Occipital lobe (tissue), 2 donors: Measurements from ENCODE around the gene PSMD6. TPM values are rescaled to one million over a fixed set of nuclear protein-coding genes. Genes with fewer than 3 reads are reported as not detected.

Source experiments
- DNase-seq: peaks from one replicate; lab custom pipeline; 2025; lab: John Stamatoyannopoulos, UW
- total RNA-seq: library from RNA; depleted of rRNA; stranded (reverse); fragments of >200 nt; gene quantifications from one replicate; pipeline ENCODE4 v1.2.3, GENCODE V29; 2014

Gene PSMD6
- total RNA-seq = 80.0 TPM

DNA sequence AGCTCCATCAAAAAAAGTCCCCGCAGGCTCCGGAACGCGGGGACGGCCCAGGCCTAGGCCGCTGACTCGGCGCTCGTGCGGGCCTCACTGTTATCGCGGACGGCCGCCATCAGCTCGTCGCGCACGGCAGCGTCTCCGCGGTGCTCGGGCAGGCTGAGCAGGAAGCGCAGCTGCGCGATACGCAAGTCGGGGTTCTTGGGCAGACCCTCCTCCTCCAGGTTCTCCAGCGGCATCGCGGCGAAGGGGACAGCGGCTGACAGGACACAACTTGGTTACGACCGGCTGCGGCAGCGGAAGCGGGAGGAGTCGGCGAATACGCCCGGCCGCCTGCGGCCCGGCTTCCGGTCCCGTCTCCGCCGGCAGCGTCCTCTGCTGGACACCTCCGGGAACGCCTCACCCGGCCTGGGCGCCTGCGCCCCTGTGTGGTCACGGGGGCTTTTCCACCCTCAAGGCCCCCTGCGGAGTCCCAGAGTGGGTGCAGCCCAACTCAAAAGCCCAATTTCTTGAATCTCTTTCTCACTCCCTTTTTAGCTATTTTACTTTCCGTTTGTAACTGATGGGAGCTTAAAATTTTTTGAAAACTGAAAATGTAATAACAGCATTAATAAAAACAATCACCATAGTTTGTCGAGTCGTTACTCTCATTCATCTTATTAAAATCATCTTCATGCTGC, at the start of gene PSMD6:
PSMD6 (minus strand) TSS at position 308 of the 674 bp plus-strand sequence; CDS start at position 233, 75 bp downstream.
- DNase-seq = peak; percentile 79

- DNase-seq = no peak
These were observed 48.8 kb upstream of the PSMD6 start for GRCh38 chr3:64072126-64072525.

GRCh38 chr3:64070704-64071103, 47.4 kb upstream of the PSMD6 start:
- DNase-seq = no peak

- DNase-seq = peak; percentile 18
These were observed 44.4 kb upstream of the PSMD6 start for GRCh38 chr3:64067506-64068346.

DNA sequence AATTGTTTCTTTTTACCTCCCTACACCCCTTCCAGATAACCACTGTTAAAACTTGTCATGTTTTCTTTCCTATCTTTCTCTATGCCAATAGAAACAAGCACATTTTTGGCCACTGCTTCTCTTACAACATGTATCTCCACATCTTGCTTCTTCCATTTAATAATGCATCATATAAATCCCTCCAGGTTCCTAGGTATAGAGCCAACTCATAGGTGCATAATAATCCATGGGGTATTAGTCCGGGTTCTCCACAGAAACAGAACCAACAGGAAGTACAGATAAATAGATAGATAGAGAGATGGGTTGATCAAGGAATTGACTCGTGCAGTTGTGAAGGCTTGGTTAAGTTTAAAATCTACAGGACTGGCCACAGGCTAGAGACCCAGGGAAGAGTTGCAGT, 41.5 kb upstream of the PSMD6 start:
- DNase-seq = no peak

- DNase-seq = no peak
These were observed 40.7 kb upstream of the PSMD6 start for GRCh38 chr3:64063983-64064438.

DNA sequence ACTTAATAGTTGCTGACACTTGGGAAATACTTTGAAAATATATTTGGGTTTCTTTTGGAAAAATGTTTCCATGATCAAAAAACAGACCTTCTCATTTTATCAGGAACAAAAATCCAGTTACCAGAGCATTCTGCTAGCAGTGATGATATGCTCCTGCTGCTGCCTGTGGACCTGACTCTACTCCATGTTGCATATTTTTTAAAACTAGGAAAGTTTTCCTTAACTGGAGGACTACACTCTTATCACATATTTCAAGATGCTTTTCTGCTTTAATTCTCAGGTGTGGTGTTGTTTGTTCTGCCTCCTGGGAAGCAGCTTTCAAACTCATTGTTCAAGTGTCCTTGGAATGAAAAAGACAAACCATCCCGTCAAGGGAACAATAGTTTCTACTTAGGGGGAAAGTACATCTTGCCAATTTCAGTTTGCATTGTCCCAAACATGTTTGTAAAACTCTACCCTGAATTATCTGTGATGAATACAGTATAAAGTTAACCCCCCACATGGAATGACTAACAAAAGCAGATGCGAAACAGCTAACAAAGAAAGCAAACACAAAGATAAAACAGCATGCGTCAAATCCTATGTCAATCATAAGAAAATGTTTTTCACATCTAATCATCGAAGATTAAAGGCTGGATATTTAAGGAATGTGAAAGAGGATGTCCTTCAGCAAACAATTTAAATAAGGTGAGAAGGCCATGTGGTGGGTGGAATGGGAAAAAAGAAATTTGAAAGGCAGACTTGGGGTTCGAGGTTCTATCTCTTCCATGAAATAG, 40.1 kb upstream of the PSMD6 start:
- no peak for DNase-seq

DNA sequence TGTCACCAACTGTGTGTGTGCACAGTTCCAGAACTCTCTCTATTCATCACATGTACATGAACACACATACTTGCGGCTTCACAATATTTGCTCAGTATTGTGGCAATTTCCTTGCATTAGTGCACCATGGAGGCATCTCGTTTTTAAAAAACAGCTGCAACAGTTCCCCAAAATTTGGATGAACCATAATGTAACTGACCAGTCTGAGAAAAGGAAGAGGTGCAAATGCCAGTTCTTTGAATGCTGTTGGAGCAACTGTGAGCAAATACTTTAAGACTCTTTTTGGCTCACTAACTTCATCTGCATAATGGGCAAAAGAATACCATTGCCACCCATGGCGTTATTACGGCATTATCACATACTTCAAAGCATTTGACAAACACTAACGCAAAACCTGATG, 38.3 kb upstream of the PSMD6 start:
- DNase-seq = no peak

GRCh38 chr3:64059484-64060175, 36.3 kb upstream of the PSMD6 start:
- DNase-seq = no peak

DNA sequence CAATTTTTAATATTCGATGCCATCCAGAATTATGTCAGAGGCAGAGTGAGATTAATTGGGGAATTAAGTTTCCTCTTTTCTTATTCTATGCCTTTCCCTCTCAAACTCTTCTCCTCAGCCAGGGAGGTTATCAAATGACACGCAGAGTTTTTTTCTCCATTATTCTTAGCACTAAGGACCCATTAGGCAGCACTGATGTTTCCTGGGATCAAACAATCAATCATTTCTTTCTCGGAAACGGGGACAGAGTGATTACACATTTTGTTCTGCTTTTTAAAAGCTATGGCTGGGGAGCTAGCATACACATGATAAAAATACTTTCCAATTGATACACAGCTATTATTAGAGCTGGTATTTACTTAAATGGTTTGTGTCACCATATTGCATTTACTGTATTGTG, 35.3 kb upstream of the PSMD6 start:
- DNase-seq = no peak

DNA sequence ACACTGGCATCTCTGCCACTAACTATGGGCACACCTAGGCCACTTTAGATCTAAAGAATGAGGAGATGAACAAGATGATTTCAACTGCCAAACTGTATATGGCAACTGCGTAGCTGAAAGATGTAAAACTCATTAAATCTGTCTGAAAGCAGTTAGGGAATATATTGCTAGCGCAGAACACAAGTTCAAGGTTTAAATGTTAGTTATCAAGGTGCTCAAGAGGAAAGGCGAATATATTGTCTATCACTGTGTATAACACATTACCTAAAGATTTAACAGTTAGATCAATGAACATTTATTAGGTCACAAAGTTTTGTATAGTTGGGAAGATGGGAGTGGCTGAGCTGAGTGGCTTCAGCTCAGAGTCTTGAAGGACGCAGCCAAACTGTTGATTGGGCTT, 33.9 kb upstream of the PSMD6 start:
- DNase-seq = no peak

GRCh38 chr3:64056606-64057180, 33.4 kb upstream of the PSMD6 start:
- no peak for DNase-seq

GRCh38 chr3:64055076-64055475, 31.8 kb upstream of the PSMD6 start:
- DNase-seq = no peak

GRCh38 chr3:64054488-64054887, 31.2 kb upstream of the PSMD6 start:
- no peak for DNase-seq

DNA sequence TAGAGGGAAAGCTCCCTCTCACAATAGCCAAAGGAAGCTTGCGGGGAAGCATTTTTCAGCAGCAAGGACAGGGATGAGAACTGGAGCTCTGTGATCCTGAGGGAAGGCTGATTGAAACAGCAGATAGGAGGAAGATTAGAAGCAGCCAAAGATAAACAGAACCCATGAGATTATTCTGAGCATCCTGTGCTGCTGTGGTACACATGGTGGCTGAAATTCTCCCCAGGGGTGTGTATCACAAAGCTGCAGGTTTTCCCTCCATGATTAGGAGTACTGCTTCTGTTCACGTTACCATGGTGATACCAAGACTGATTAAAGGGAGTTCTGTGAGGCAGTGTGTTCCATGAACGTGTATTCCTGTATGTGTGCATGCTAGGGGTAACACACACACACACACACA, 30.3 kb upstream of the PSMD6 start:
- no peak for DNase-seq

GRCh38 chr3:64053117-64053516, 29.8 kb upstream of the PSMD6 start:
- DNase-seq = no peak

DNA sequence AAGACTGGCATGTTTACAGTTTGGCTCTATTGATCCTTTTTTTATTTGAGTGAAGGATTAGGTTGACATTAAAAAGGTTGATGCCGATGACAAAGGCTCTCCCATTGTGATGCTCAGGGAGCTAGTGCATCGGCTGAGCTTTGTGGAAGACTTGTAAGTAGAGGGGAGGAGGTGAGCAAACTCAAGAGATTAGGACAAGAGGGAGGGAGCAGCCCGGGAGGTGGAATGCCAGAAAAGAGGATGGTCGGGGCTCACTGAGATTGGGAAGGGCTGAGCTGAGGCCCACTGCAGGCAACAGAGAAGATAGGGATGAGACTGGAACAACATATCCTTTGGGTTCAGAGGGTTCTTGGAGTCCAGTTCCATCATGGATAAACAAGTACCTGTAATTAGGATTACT, 26.5 kb upstream of the PSMD6 start:
- DNase-seq = no peak

DNA sequence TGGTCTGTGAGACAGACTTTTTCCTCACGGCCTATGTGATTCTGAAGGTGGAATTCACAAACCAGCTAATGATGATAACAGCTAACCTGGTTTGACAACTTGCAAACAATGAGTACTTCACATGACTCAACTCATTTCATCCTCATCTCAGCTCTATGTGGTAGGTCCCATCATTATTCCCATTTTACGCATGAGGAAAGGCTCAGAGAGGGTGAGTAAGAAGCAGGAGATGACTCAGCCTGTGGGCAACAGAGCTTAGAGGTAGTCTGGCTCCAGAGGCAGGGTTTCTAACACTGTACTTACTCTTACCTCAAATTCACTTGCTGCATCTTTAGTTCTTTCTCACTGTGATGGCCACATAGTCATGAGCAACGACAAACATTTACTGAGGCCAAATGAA, 25.8 kb upstream of the PSMD6 start:
- DNase-seq = no peak

GRCh38 chr3:64048631-64049061, 25.4 kb upstream of the PSMD6 start:
- no peak for DNase-seq

DNA sequence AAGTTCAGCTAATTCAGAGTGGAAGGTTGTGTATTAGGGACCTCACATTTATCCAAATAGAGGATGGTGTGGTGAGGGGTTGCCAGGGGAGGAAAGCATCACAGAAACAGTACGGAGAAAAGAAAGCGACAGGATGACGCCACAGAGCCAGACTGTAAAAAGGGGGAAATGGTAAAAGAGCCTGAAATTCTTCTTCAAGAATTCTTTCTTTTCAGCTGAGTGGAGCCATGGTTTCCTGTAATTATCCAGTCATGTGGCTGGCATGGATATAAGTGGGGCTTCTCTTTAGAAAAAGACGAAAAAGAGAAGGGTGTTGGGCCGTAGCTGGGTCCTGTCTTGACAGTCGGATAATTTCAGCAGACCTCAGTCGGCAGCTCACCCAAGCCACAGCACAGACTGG, 24.5 kb upstream of the PSMD6 start:
- no peak for DNase-seq

GRCh38 chr3:64046996-64047594, 23.8 kb upstream of the PSMD6 start:
- no peak for DNase-seq
